HEK293 (cell line): ENCODE results near the gene ADAMTS2.

Experiments used
- CTCF ChIA-PET: fragments of 350-600 bp; formaldehyde crosslinking; extraction: SDS; loops from one replicate; lab custom pipeline; 2021; ENCODE audit warnings: antibody characterized with exemption; lab: Yijun Ruan, JAX
- POLR2A ChIA-PET: fragments of 300-600 bp; formaldehyde crosslinking; extraction: SDS; loops from one replicate; lab custom pipeline; 2020; ENCODE audit warnings: antibody characterized with exemption, inconsistent platforms; lab: Yijun Ruan, JAX
- H3K27ac ChIP-seq: fragments of 200-500 bp; sonication (Bioruptor generic); 2 replicates; pipeline ENCODE4 v1.5.1; 2014; ENCODE audit warnings: low read depth, low read length, control low read depth, inconsistent platforms; ENCODE audit errors: extremely low read depth
- H3K36me3 ChIP-seq, 2 experiments: fragments of 200-500 bp in 1 of 2; sonication (Bioruptor generic) in 1 of 2; 1 replicate in 1 of 2; 2 replicates in 1 of 2; pipeline ENCODE4 v1.5.1; 2014 to 2017; ENCODE audit warnings: inconsistent platforms in 2 of 2, low read length in 2 of 2; ENCODE audit not compliant: control insufficient read depth in 2 of 2, insufficient read depth in 1 of 2
- H3K4me1 ChIP-seq: fragments of 200-500 bp; sonication (Bioruptor generic); 2 replicates; pipeline ENCODE4 v1.5.1; 2014; ENCODE audit warnings: mild to moderate bottlenecking, low read length, inconsistent platforms; ENCODE audit not compliant: control insufficient read depth, insufficient read depth
- H3K4me3 ChIP-seq: 2 replicates; pipeline ENCODE4 v1.5.1; 2011; ENCODE audit warnings: low read depth, mild to moderate bottlenecking, control low read depth, low read length, moderate library complexity
- H3K9me3 ChIP-seq: fragments of 200-500 bp; sonication (Bioruptor generic); 2 replicates; pipeline ENCODE4 v1.5.1; 2014; ENCODE audit warnings: low read depth, low read length, inconsistent platforms; ENCODE audit not compliant: control insufficient read depth, insufficient read depth
- OVOL3 ChIP-seq: fragments of 450-650 bp; formaldehyde crosslinking; IDR thresholded peaks from 2 replicates; pipeline ENCODE4 v1.5.1; 2016; ENCODE audit warnings: missing biosample characterization, missing genetic modification characterization
- SETDB1 ChIP-seq: IDR thresholded peaks from one replicate; pipeline ENCODE4 v1.6.1; 2017; ENCODE audit warnings: mild to moderate bottlenecking, low read length, moderate library complexity, mixed read lengths; ENCODE audit not compliant: insufficient read length
- TCF7L2 ChIP-seq: IDR thresholded peaks from 2 replicates; pipeline ENCODE4 v1.6.1; 2011; ENCODE audit warnings: low read depth, mild to moderate bottlenecking, inconsistent platforms, low read length, moderate library complexity, borderline replicate concordance
- YY1 ChIP-seq: fragments of 450-650 bp; formaldehyde crosslinking; IDR thresholded peaks from 2 replicates; pipeline ENCODE4 v1.5.1; 2018; ENCODE audit warnings: missing biosample characterization, missing genetic modification characterization
- ZNF140 ChIP-seq: fragments of 450-650 bp; formaldehyde crosslinking; IDR thresholded peaks from 2 replicates; pipeline ENCODE4 v1.5.1; 2016; ENCODE audit warnings: missing biosample characterization, missing genetic modification characterization
- ZNF19 ChIP-seq: fragments of 450-650 bp; formaldehyde crosslinking; IDR thresholded peaks from 2 replicates; pipeline ENCODE4; 2016; ENCODE audit warnings: missing biosample characterization, missing genetic modification characterization, low read depth
- ZNF221 ChIP-seq: fragments of 450-650 bp; formaldehyde crosslinking; IDR thresholded peaks from 2 replicates; pipeline ENCODE4 v1.5.1; 2017; ENCODE audit warnings: missing biosample characterization, missing genetic modification characterization, borderline replicate concordance
- ZNF223 ChIP-seq: fragments of 450-650 bp; formaldehyde crosslinking; IDR thresholded peaks from 2 replicates; pipeline ENCODE4 v1.5.1; 2016; ENCODE audit warnings: missing biosample characterization, missing genetic modification characterization
- ZNF416 ChIP-seq: fragments of 450-650 bp; formaldehyde crosslinking; IDR thresholded peaks from 2 replicates; pipeline ENCODE4 v1.5.1; 2016; ENCODE audit warnings: missing biosample characterization, missing genetic modification characterization
- ZNF558 ChIP-seq: fragments of 450-650 bp; formaldehyde crosslinking; IDR thresholded peaks from 2 replicates; pipeline ENCODE4 v1.5.1; 2016; ENCODE audit warnings: missing biosample characterization, missing genetic modification characterization
- ZNF561 ChIP-seq: fragments of 450-650 bp; IDR thresholded peaks from 2 replicates; pipeline ENCODE4 v1.5.1; 2018; ENCODE audit warnings: missing biosample characterization, missing genetic modification characterization, borderline replicate concordance
- ZNF654 ChIP-seq: fragments of 450-650 bp; formaldehyde crosslinking; IDR thresholded peaks from 2 replicates; pipeline ENCODE4 v1.5.1; 2016; ENCODE audit warnings: low read depth, missing biosample characterization, missing genetic modification characterization
- ZNF664 ChIP-seq: fragments of 450-650 bp; formaldehyde crosslinking; IDR thresholded peaks from 2 replicates; pipeline ENCODE4 v1.5.1; 2016; ENCODE audit warnings: missing biosample characterization, missing genetic modification characterization
- ZNF677 ChIP-seq: fragments of 450-650 bp; IDR thresholded peaks from 2 replicates; pipeline ENCODE4 v1.5.0; 2018; ENCODE audit warnings: missing biosample characterization, mild to moderate bottlenecking, missing genetic modification characterization, moderate library complexity
- ZNF837 ChIP-seq: fragments of 450-650 bp; formaldehyde crosslinking; IDR thresholded peaks from 2 replicates; pipeline ENCODE4 v1.5.1; 2016; ENCODE audit warnings: missing biosample characterization, missing genetic modification characterization
- TF ChIP-seq, protein P1 (sequence below): fragments of 450-650 bp; formaldehyde crosslinking; IDR thresholded peaks from 2 replicates; pipeline ENCODE4 v1.5.1; 2016; ENCODE audit warnings: missing biosample characterization, missing genetic modification characterization
- TF ChIP-seq, protein P2 (sequence below): fragments of 450-650 bp; formaldehyde crosslinking; IDR thresholded peaks from 2 replicates; pipeline ENCODE4 v1.5.1; 2016; ENCODE audit warnings: missing biosample characterization, missing genetic modification characterization
- TF ChIP-seq, protein P3 (sequence below): fragments of 450-650 bp; formaldehyde crosslinking; IDR thresholded peaks from 2 replicates; pipeline ENCODE4 v1.5.1; 2016; ENCODE audit warnings: missing biosample characterization, missing genetic modification characterization
- TF ChIP-seq, protein P4 (sequence below): fragments of 450-650 bp; formaldehyde crosslinking; IDR thresholded peaks from 2 replicates; pipeline ENCODE4 v1.5.1; 2017; ENCODE audit warnings: missing biosample characterization, missing genetic modification characterization
- TF ChIP-seq, protein P5 (sequence below): sonication (generic); formaldehyde crosslinking; IDR thresholded peaks from 2 replicates; pipeline ENCODE4 v1.8.1; 2022; ENCODE audit warnings: mild to moderate bottlenecking, moderate library complexity, missing genetic modification reagents
- TF ChIP-seq, protein P6 (sequence below): fragments of 450-650 bp; formaldehyde crosslinking; conservative IDR thresholded peaks from 2 replicates; pipeline ENCODE4 v1.5.1; 2016; ENCODE audit warnings: low read depth, missing biosample characterization, missing genetic modification characterization

Gene ADAMTS2

DNA sequence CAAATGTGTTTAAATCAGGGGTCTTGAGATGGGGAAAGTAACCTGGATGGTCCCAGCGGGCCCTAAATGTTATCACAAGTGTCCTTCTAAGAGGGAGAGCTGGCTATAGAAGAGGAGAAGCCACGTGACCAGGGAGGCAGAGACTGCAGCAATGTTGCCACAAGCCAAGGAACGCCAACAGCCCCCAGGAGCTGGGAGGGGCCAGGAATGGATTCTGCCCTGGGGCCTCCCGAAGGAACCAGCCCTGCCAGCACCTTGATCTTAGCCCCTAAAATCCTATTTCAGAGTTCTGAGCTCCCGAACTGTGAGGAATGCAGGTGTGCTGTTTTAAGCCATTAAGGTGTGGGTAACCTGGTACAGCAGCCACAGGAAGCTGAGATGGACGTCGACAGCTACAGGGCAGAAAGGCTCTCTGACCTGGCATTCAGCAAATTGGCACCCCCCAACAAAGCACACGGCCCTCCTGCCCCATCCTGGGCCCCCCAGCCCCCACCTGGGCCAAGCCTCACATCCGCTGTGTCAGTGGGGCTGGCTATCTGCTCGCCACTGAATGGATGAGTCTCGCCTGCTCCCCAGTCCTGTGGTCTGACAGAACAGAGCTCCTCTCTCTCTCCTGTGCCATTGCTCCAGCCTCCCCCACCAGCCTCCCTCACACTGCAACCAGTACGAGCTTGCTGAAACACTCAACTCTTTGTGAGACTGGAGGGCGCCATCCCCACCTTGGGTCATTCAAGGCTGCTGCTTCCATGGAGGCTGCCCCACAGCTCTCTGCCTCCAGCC, 78.8 kb downstream of the ADAMTS2 start (continued):
- TF ChIP-seq ZNF654 (tag by site-specific recombination) (no peak), SETDB1 (no peak), ZNF19 (tag by site-specific recombination) (no peak), ZNF416 (tag by site-specific recombination) (no peak)
- TF ChIP-seq, protein P1, sequence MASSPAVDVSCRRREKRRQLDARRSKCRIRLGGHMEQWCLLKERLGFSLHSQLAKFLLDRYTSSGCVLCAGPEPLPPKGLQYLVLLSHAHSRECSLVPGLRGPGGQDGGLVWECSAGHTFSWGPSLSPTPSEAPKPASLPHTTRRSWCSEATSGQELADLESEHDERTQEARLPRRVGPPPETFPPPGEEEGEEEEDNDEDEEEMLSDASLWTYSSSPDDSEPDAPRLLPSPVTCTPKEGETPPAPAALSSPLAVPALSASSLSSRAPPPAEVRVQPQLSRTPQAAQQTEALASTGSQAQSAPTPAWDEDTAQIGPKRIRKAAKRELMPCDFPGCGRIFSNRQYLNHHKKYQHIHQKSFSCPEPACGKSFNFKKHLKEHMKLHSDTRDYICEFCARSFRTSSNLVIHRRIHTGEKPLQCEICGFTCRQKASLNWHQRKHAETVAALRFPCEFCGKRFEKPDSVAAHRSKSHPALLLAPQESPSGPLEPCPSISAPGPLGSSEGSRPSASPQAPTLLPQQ (tag by site-specific recombination): no peak

DNA sequence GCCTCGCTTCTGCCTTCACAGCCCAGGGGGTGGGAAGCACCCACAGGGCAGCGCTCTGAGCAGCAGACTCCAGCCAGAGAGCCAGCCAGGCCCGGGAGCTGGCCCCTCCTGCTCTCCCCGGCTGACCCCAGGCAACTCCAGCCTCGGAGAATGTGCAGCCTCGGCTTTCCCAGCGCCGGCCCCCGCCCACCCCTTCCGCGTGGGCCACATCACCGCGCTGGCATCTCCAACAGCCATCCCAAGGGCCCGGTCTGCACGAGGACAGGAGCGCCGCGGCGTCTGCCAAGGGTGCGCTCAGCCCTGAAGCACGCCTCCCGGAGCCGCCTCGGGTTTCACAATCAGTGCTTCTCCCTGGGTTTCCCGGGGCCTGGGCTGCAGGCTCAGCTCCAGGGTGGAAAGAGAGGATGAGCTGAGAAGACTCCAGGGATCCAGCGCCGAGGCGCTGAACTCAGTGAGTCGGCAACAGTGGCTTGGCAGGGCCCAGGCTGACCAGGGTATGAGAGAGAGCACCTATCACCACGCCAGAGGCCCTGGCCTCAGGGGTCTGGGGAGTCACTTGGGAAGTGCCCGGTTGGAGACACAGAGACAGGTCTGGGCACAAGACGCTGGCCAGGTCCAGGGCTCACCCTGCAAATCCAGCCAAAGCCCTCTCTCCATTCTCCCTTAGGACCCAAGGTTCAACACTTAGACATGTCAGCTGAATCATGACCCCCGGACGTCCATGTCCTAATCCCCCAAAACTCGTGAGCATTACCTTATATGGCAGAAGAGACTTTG, 79.6 kb downstream of the ADAMTS2 start:
- Histone ChIP-seq H3K9me3 (no peaks in the 10 kb centered on the region), H3K27ac (no peak overlapping the region), H3K4me3 (no peak overlapping the region), H3K4me1 (no peaks in the 10 kb centered on the region; the same call in 1 of the 2 replicates), H3K36me3 (no peaks in the 10 kb centered on the region)
- ChIA-PET POLR2A (no interaction called here), CTCF (interaction anchor here (1.0 to 1.6 kb wide), 2 partner anchors 12 to 98 kb away, joined by 4 read pairs; no protein-coding TSS in a partner anchor)
- TF ChIP-seq ZNF558 (tag by site-specific recombination) (no peak), ZNF223 (tag by site-specific recombination) (no peak), ZNF561 (no peak), TCF7L2 (no peak), ZNF416 (tag by site-specific recombination) (no peak), ZNF664 (tag by site-specific recombination) (no peak), YY1 (tag by site-specific recombination) (no peak), ZNF221 (tag by site-specific recombination) (no peak), OVOL3 (tag by site-specific recombination) (no peak), ZNF140 (tag by site-specific recombination) (no peak), ZNF677 (tag by site-specific recombination) (no peak), ZNF837 (tag by site-specific recombination) (no peak)
- TF ChIP-seq, protein P2, sequence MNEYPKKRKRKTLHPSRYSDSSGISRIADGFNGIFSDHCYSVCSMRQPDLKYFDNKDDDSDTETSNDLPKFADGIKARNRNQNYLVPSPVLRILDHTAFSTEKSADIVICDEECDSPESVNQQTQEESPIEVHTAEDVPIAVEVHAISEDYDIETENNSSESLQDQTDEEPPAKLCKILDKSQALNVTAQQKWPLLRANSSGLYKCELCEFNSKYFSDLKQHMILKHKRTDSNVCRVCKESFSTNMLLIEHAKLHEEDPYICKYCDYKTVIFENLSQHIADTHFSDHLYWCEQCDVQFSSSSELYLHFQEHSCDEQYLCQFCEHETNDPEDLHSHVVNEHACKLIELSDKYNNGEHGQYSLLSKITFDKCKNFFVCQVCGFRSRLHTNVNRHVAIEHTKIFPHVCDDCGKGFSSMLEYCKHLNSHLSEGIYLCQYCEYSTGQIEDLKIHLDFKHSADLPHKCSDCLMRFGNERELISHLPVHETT (tag by site-specific recombination): no peak
- TF ChIP-seq, protein P3, sequence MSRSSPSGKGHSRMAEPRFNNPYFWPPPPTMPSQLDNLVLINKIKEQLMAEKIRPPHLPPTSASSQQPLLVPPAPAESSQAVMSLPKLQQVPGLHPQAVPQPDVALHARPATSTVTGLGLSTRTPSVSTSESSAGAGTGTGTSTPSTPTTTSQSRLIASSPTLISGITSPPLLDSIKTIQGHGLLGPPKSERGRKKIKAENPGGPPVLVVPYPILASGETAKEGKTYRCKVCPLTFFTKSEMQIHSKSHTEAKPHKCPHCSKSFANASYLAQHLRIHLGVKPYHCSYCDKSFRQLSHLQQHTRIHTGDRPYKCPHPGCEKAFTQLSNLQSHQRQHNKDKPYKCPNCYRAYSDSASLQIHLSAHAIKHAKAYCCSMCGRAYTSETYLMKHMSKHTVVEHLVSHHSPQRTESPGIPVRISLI (tag by site-specific recombination): no peak
- TF ChIP-seq, protein P4, sequence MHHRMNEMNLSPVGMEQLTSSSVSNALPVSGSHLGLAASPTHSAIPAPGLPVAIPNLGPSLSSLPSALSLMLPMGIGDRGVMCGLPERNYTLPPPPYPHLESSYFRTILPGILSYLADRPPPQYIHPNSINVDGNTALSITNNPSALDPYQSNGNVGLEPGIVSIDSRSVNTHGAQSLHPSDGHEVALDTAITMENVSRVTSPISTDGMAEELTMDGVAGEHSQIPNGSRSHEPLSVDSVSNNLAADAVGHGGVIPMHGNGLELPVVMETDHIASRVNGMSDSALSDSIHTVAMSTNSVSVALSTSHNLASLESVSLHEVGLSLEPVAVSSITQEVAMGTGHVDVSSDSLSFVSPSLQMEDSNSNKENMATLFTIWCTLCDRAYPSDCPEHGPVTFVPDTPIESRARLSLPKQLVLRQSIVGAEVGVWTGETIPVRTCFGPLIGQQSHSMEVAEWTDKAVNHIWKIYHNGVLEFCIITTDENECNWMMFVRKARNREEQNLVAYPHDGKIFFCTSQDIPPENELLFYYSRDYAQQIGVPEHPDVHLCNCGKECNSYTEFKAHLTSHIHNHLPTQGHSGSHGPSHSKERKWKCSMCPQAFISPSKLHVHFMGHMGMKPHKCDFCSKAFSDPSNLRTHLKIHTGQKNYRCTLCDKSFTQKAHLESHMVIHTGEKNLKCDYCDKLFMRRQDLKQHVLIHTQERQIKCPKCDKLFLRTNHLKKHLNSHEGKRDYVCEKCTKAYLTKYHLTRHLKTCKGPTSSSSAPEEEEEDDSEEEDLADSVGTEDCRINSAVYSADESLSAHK: no peak
- TF ChIP-seq, protein P5, sequence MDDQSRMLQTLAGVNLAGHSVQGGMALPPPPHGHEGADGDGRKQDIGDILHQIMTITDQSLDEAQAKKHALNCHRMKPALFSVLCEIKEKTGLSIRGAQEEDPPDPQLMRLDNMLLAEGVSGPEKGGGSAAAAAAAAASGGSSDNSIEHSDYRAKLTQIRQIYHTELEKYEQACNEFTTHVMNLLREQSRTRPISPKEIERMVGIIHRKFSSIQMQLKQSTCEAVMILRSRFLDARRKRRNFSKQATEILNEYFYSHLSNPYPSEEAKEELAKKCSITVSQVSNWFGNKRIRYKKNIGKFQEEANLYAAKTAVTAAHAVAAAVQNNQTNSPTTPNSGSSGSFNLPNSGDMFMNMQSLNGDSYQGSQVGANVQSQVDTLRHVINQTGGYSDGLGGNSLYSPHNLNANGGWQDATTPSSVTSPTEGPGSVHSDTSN: no peak
- TF ChIP-seq, protein P6, sequence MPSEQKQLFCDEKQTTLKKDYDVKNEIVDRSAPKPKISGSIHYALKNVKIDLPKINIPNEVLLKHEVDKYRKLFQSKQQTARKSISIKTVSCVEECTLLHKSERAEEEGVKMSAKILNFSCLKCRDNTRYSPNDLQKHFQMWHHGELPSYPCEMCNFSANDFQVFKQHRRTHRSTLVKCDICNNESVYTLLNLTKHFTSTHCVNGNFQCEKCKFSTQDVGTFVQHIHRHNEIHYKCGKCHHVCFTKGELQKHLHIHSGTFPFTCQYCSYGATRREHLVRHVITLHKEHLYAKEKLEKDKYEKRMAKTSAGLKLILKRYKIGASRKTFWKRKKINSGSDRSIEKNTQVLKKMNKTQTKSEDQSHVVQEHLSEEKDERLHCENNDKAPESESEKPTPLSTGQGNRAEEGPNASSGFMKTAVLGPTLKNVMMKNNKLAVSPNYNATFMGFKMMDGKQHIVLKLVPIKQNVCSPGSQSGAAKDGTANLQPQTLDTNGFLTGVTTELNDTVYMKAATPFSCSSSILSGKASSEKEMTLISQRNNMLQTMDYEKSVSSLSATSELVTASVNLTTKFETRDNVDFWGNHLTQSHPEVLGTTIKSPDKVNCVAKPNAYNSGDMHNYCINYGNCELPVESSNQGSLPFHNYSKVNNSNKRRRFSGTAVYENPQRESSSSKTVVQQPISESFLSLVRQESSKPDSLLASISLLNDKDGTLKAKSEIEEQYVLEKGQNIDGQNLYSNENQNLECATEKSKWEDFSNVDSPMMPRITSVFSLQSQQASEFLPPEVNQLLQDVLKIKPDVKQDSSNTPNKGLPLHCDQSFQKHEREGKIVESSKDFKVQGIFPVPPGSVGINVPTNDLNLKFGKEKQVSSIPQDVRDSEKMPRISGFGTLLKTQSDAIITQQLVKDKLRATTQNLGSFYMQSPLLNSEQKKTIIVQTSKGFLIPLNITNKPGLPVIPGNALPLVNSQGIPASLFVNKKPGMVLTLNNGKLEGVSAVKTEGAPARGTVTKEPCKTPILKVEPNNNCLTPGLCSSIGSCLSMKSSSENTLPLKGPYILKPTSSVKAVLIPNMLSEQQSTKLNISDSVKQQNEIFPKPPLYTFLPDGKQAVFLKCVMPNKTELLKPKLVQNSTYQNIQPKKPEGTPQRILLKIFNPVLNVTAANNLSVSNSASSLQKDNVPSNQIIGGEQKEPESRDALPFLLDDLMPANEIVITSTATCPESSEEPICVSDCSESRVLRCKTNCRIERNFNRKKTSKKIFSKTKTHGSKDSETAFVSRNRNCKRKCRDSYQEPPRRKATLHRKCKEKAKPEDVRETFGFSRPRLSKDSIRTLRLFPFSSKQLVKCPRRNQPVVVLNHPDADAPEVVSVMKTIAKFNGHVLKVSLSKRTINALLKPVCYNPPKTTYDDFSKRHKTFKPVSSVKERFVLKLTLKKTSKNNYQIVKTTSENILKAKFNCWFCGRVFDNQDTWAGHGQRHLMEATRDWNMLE (tag by site-specific recombination): no peak
